GM12878 (cell line): ENCODE data around the gene SUPT7L.
A peak's percentile ranks its signal among the peaks of the same experiment; 100 is the strongest.

Experiments
- ATF2 ChIP-seq: IDR thresholded peaks from 2 replicates; pipeline ENCODE4 v1.6.1; 2012; ENCODE audit warnings: low read length, inconsistent platforms
- CBX3 ChIP-seq: fragments of 200-600 bp; sonication (generic); IDR thresholded peaks from 2 replicates; pipeline ENCODE4 v1.6.1; 2016; ENCODE audit warnings: low read depth, borderline replicate concordance
- CEBPB ChIP-seq, 2 experiments: fragments of 150-350 bp in 1 of 2; IDR thresholded peaks; 2 replicates each; pipeline ENCODE4 v1.6.1; 2012 to 2014; ENCODE audit warnings: low read depth in 2 of 2, low read length in 2 of 2, borderline replicate concordance in 1 of 2, inconsistent platforms in 1 of 2
- CHD2 ChIP-seq: IDR thresholded peaks from 2 replicates; pipeline ENCODE4 v1.6.1; 2011; ENCODE audit warnings: low read depth, low read length, improper control_type of control experiment, borderline replicate concordance
- EP300 ChIP-seq, 2 experiments: fragments of 150-350 bp in 1 of 2; IDR thresholded peaks; 2 replicates each; pipeline ENCODE4 v1.6.1; 2011 to 2012; ENCODE audit warnings: low read depth in 2 of 2, low read length in 2 of 2, borderline replicate concordance in 1 of 2, improper control_type of control experiment in 1 of 2, inconsistent platforms in 1 of 2; ENCODE audit not compliant: control insufficient read depth in 1 of 2
- HCFC1 ChIP-seq: fragments of 150-350 bp; IDR thresholded peaks from 2 replicates; pipeline ENCODE4 v1.6.1; 2014; ENCODE audit warnings: low read length
- HDAC6 ChIP-seq: fragments of 200-600 bp; sonication (generic); IDR thresholded peaks from one replicate; pipeline ENCODE4 v1.8.0; 2017; ENCODE audit warnings: antibody characterized with exemption; ENCODE audit not compliant: unreplicated experiment
- IRF3 ChIP-seq: fragments of 450-650 bp; IDR thresholded peaks from 2 replicates; pipeline ENCODE4 v1.6.1; 2014; ENCODE audit warnings: mild to moderate bottlenecking
- KAT2A ChIP-seq: conservative IDR thresholded peaks from 2 replicates; pipeline ENCODE4 v1.6.1; 2011; ENCODE audit warnings: low read depth, low read length; ENCODE audit not compliant: control insufficient read depth
- KDM1A ChIP-seq: fragments of 200-600 bp; sonication (generic); IDR thresholded peaks from 2 replicates; pipeline ENCODE4 v1.6.1; 2016; ENCODE audit warnings: borderline replicate concordance
- NR2C2 ChIP-seq: IDR thresholded peaks from 2 replicates; pipeline ENCODE4 v1.6.1; 2011; ENCODE audit warnings: borderline replicate concordance, low read depth; ENCODE audit not compliant: control insufficient read depth, insufficient read length
- USF1 ChIP-seq: IDR thresholded peaks from 2 replicates; pipeline ENCODE4 v1.6.1; 2011; ENCODE audit warnings: borderline replicate concordance, low read depth, mild to moderate bottlenecking, moderate library complexity, mixed read lengths, low read length; ENCODE audit not compliant: insufficient read depth; ENCODE audit errors: extremely low read length
- TF ChIP-seq, protein P1 (sequence below), 3 experiments: IDR thresholded peaks in 2 of 3; conservative IDR thresholded peaks in 1 of 3; 2 replicates each; pipeline ENCODE4 v1.5.1; 2011; ENCODE audit warnings: low read depth in 3 of 3, low read length in 3 of 3, mild to moderate bottlenecking in 3 of 3, control low read depth in 2 of 3, moderate library complexity in 2 of 3, inconsistent platforms in 1 of 3, mixed read lengths in 1 of 3; ENCODE audit not compliant: control insufficient read depth in 2 of 3, insufficient read depth in 1 of 3; ENCODE audit errors: extremely low read depth in 1 of 3
- TF ChIP-seq, protein P2 (sequence below): IDR thresholded peaks from 2 replicates; pipeline ENCODE4 v1.6.1; 2012; ENCODE audit warnings: low read depth, low read length, improper control_type of control experiment

- TF ChIP-seq, protein P1, sequence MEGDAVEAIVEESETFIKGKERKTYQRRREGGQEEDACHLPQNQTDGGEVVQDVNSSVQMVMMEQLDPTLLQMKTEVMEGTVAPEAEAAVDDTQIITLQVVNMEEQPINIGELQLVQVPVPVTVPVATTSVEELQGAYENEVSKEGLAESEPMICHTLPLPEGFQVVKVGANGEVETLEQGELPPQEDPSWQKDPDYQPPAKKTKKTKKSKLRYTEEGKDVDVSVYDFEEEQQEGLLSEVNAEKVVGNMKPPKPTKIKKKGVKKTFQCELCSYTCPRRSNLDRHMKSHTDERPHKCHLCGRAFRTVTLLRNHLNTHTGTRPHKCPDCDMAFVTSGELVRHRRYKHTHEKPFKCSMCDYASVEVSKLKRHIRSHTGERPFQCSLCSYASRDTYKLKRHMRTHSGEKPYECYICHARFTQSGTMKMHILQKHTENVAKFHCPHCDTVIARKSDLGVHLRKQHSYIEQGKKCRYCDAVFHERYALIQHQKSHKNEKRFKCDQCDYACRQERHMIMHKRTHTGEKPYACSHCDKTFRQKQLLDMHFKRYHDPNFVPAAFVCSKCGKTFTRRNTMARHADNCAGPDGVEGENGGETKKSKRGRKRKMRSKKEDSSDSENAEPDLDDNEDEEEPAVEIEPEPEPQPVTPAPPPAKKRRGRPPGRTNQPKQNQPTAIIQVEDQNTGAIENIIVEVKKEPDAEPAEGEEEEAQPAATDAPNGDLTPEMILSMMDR (IDR thresholded peaks at IDR 0.05 in 2 of 3, conservative IDR thresholded peaks at IDR 0.05 in 1 of 3; ENCODE audit: control insufficient read depth in 2 of 3, extremely low read depth in 1 of 3, insufficient read depth in 1 of 3, low read depth in 3 of 3, low read length in 3 of 3): no peak
- TF ChIP-seq CHD2: 0 out of 2 replicates have a peak, but pooled peaks have one; percentile 47
- TF ChIP-seq HCFC1: peak; percentile 81
- peak; percentile 23 for TF ChIP-seq USF1
- TF ChIP-seq CEBPB (IDR thresholded peaks at IDR 0.05; ENCODE audit: borderline replicate concordance in 1 of 2, low read depth in 2 of 2, low read length in 2 of 2): no peak; a peak in 1 of 4 replicates
- TF ChIP-seq NR2C2: peak; percentile 59
- TF ChIP-seq EP300 (IDR thresholded peaks at IDR 0.05; ENCODE audit: borderline replicate concordance in 1 of 2, control insufficient read depth in 1 of 2, low read depth in 2 of 2, low read length in 2 of 2): peak in 1 of 2 experiments; percentile 40; a peak in 1 of 4 replicates
- TF ChIP-seq CBX3: no peak
- no peak for TF ChIP-seq KDM1A
- TF ChIP-seq KAT2A: no peak
- TF ChIP-seq ATF2: 0 out of 2 replicates have a peak, but pooled peaks have one; percentile 83
- TF ChIP-seq, protein P2, sequence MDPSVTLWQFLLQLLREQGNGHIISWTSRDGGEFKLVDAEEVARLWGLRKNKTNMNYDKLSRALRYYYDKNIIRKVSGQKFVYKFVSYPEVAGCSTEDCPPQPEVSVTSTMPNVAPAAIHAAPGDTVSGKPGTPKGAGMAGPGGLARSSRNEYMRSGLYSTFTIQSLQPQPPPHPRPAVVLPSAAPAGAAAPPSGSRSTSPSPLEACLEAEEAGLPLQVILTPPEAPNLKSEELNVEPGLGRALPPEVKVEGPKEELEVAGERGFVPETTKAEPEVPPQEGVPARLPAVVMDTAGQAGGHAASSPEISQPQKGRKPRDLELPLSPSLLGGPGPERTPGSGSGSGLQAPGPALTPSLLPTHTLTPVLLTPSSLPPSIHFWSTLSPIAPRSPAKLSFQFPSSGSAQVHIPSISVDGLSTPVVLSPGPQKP: peak; percentile 53; the same call in 1 of the 2 replicates
- TF ChIP-seq IRF3: peak; percentile 49; the same call in 1 of the 2 replicates
- TF ChIP-seq HDAC6: no peak
Measured at GRCh38 chr2:27663285-27664153, at the start of gene SUPT7L, which contains the start of gene SLC4A1AP.
